HL-60 (cell line): Measurements from ENCODE around the gene CFAP100.

Experiments
- DNase-seq, 2 experiments: peaks; one replicate each; pipeline ENCODE4 v3.0.0-alpha.2; 2010 to 2020; ENCODE audit warnings: low read depth in 1 of 2, low spot score in 1 of 2
- H3K27ac ChIP-seq: fragments of 250-450 bp; sonication (Bioruptor Pico); replicated peaks from 2 replicates; pipeline ENCODE4 v1.5.1; 2020; ENCODE audit warnings: mild to moderate bottlenecking, moderate library complexity
- H3K27me3 ChIP-seq: fragments of 250-450 bp; sonication (Bioruptor Pico); 2 replicates; pipeline ENCODE4 v1.5.1; 2021; ENCODE audit warnings: mild to moderate bottlenecking, moderate library complexity; ENCODE audit not compliant: insufficient read depth, poor library complexity, severe bottlenecking
- H3K4me3 ChIP-seq: replicated peaks from 2 replicates; pipeline ENCODE4 v1.5.1; 2011; ENCODE audit warnings: mild to moderate bottlenecking, control low read depth, low read length; ENCODE audit not compliant: insufficient read depth
- GABPA ChIP-seq: IDR thresholded peaks from 2 replicates; pipeline ENCODE4 v1.6.1; 2012; ENCODE audit warnings: low read depth
- POLR2AphosphoS5 ChIP-seq: IDR thresholded peaks from 2 replicates; pipeline ENCODE4 v1.6.1; 2012; ENCODE audit warnings: low read depth
- REST ChIP-seq: IDR thresholded peaks from 2 replicates; pipeline ENCODE4 v1.6.1; 2012; ENCODE audit warnings: low read depth; ENCODE audit not compliant: insufficient replicate concordance
- SPI1 ChIP-seq: IDR thresholded peaks from 2 replicates; pipeline ENCODE4 v1.6.1; 2012; ENCODE audit warnings: low read depth, mild to moderate bottlenecking, borderline replicate concordance
- TF ChIP-seq, protein P1 (sequence below): IDR thresholded peaks from one replicate; pipeline ENCODE4 v1.5.1; 2011; ENCODE audit warnings: low read length, control low read depth, inconsistent platforms; ENCODE audit not compliant: insufficient read depth

Gene CFAP100

DNA sequence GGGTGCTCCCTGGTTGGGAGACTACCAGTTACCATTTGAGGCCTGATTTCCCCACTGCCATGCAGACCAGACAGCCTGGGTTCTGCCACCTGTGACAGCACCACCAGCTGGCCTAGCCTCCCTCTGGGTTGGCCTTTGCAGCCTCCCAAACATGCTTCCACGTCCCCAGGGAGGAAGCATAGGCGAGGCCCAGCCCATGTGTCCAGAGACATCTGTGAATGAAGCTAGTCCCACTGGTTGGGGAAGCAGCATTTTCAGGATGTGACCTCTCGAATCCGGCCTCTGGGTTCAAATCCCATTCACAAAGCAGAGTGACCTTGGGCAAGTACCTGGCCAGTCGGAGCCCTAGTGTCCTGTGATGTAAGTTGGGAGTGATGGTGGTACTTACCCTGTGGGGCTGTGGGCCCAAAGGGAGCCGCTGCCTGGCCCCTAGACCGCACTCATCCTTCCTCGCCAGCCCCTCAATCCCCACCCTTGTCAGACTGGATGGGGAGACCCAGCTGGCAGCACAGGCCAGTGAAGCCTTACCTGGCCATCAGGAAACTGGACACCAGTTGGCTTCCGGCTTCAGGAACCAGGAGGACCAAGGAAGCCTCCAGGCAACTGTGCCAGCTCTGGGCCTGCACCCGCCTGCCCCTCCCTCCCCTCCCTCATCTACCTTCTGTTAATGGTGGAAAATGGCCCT, 43.5 kb upstream of the CFAP100 start:
- TF ChIP-seq, protein P1, sequence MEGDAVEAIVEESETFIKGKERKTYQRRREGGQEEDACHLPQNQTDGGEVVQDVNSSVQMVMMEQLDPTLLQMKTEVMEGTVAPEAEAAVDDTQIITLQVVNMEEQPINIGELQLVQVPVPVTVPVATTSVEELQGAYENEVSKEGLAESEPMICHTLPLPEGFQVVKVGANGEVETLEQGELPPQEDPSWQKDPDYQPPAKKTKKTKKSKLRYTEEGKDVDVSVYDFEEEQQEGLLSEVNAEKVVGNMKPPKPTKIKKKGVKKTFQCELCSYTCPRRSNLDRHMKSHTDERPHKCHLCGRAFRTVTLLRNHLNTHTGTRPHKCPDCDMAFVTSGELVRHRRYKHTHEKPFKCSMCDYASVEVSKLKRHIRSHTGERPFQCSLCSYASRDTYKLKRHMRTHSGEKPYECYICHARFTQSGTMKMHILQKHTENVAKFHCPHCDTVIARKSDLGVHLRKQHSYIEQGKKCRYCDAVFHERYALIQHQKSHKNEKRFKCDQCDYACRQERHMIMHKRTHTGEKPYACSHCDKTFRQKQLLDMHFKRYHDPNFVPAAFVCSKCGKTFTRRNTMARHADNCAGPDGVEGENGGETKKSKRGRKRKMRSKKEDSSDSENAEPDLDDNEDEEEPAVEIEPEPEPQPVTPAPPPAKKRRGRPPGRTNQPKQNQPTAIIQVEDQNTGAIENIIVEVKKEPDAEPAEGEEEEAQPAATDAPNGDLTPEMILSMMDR = no peak
- TF ChIP-seq SPI1 = no peak
- no peak for TF ChIP-seq REST
- TF ChIP-seq POLR2AphosphoS5 = no peak
- no peak for TF ChIP-seq GABPA
- no peak overlapping the region for H3K27ac ChIP-seq
- H3K4me3 ChIP-seq = no peak overlapping the region
- H3K27me3 ChIP-seq = peaks cover 13% of the 10 kb centered on the region
- no peak for DNase-seq

DNA sequence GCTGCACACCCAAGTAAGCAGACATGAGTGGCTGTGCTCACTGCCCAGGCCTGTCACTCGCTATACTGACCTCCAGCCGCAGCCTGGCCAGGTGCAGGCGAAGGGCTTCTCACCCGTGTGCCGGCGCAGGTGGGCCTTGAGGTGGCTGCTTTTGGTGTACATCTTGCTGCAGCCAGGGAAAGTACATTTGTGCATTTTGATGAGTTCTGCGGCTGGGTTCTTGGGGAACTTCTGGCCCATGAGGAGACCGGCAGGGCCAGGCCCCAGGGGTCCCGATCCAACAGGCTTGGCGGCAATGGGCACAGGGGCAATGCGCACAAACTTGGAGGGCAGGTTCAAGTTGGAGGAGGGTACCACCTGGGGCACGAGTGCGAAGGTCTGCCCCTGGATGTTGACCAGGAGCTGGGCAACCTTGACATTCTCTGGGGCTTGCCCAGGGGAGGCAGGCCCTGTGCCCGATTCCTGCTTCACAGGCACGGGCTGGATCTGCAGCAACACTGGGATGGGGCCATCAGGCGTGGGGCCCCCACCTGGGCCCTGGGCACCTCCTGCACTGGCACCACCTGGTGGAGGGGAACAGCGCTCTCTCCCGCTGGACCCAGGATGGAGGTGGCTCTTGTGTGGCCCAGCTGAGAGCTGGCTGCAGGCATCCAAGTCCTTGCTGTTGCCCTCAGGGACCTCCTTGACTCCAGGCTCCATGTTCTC, 42.8 kb upstream of the CFAP100 start:
- TF ChIP-seq REST (no peak), SPI1 (no peak), POLR2AphosphoS5 (no peak), GABPA (no peak)
- TF ChIP-seq, protein P1 = no peak
- no peak overlapping the region for H3K27ac ChIP-seq
- no peak overlapping the region for H3K4me3 ChIP-seq
- no peak for DNase-seq
- peaks cover 18% of the 10 kb centered on the region for H3K27me3 ChIP-seq

- DNase-seq = peak in 1 of 2 experiments; percentile 58
- no peak overlapping the region for H3K4me3 ChIP-seq
- no peak overlapping the region for H3K27ac ChIP-seq
- TF ChIP-seq, protein P1 = no peak
- TF ChIP-seq GABPA = no peak
- TF ChIP-seq POLR2AphosphoS5 = no peak
- TF ChIP-seq REST = no peak
- TF ChIP-seq SPI1 = no peak
- H3K27me3 ChIP-seq = peaks cover 20% of the 10 kb centered on the region
Observed at GRCh38 chr3:126352476-126353454, 41.9 kb upstream of the CFAP100 start.
